Esophagus squamous epithelium (tissue), 4 donors: ENCODE results near the gene STARD9.

Experiments used
- CTCF ChIP-seq, 6 experiments: fragments of 450-650 bp in 4 of 6; fragments of 200-600 bp in 2 of 6; sonication (generic) in 2 of 6; IDR thresholded peaks; one replicate each; pipeline ENCODE4 v1.5.1; 2016 to 2019; ENCODE audit warnings: antibody characterized with exemption in 6 of 6, mild to moderate bottlenecking in 4 of 6, moderate library complexity in 4 of 6
- POLR2A ChIP-seq, 4 donors: fragments of 450-650 bp; IDR thresholded peaks; one replicate each; pipeline ENCODE4 v1.6.1; 2017; ENCODE audit warnings: antibody characterized with exemption in 4 of 4, mild to moderate bottlenecking in 4 of 4, moderate library complexity in 3 of 4

GRCh38 chr15:42595626-42596240 lies 20.3 kb downstream of the STARD9 start:
- TF ChIP-seq CTCF (IDR thresholded peaks at IDR 0.05) (no peak), POLR2A (IDR thresholded peaks at IDR 0.05) (no peak)
